BJ (cell line): ENCODE results near the gene ECEL1. TPM values are rescaled to one million over a fixed set of nuclear protein-coding genes. Genes with fewer than 3 reads are reported as not detected.

ENCODE experiments used
- CTCF ChIA-PET: fragments of 350-600 bp; formaldehyde crosslinking; extraction: SDS; loops from one replicate; lab custom pipeline; 2021; ENCODE audit warnings: antibody characterized with exemption, inconsistent platforms; lab: Yijun Ruan, JAX
- POLR2A ChIA-PET: fragments of 300-600 bp; sonication (Branson Sonifier 250); formaldehyde crosslinking; extraction: SDS; loops from one replicate; lab custom pipeline; 2021; ENCODE audit warnings: antibody characterized with exemption; lab: Charles Lee
- DNase-seq: peaks from one replicate; pipeline ENCODE4 v3.0.0-alpha.2; 2011; ENCODE audit warnings: low read depth
- H3K27me3 ChIP-seq: 2 replicates; pipeline ENCODE4 v1.6.0; 2011; ENCODE audit warnings: low read length; ENCODE audit not compliant: control insufficient read depth, insufficient read depth
- H3K36me3 ChIP-seq: 2 replicates; pipeline ENCODE4 v1.5.1; 2011; ENCODE audit warnings: low read length; ENCODE audit not compliant: control insufficient read depth, insufficient read depth
- H3K4me3 ChIP-seq: 2 replicates; pipeline ENCODE4 v1.5.1; 2011; ENCODE audit warnings: low read depth, mild to moderate bottlenecking, control low read depth, low read length
- polyA plus RNA-seq: library from polyadenylated mRNA; depleted of rRNA; stranded (reverse); fragments of >200 nt; gene quantifications from 2 replicates; pipeline ENCODE4 v1.2.3, GENCODE V29; 2011
- TF ChIP-seq, protein P1 (sequence below): IDR thresholded peaks from 2 replicates; pipeline ENCODE4 v1.5.1; 2011; ENCODE audit warnings: low read depth, mild to moderate bottlenecking, control low read depth, inconsistent platforms, low read length, moderate library complexity; ENCODE audit not compliant: insufficient read depth

Gene ECEL1
- polyA plus RNA-seq, 1 experiment: not detected

- peaks cover 14% of the 10 kb centered on the region for H3K27me3 ChIP-seq
- no peak overlapping the region for H3K4me3 ChIP-seq
- no peaks in the 10 kb centered on the region for H3K36me3 ChIP-seq
- ChIA-PET CTCF (no interaction called here), POLR2A (no interaction called here)
- no peak for DNase-seq
- TF ChIP-seq, protein P1, sequence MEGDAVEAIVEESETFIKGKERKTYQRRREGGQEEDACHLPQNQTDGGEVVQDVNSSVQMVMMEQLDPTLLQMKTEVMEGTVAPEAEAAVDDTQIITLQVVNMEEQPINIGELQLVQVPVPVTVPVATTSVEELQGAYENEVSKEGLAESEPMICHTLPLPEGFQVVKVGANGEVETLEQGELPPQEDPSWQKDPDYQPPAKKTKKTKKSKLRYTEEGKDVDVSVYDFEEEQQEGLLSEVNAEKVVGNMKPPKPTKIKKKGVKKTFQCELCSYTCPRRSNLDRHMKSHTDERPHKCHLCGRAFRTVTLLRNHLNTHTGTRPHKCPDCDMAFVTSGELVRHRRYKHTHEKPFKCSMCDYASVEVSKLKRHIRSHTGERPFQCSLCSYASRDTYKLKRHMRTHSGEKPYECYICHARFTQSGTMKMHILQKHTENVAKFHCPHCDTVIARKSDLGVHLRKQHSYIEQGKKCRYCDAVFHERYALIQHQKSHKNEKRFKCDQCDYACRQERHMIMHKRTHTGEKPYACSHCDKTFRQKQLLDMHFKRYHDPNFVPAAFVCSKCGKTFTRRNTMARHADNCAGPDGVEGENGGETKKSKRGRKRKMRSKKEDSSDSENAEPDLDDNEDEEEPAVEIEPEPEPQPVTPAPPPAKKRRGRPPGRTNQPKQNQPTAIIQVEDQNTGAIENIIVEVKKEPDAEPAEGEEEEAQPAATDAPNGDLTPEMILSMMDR: no peak
Measured at GRCh38 chr2:232498452-232498851, 10.8 kb upstream of the ECEL1 start.

- no peak overlapping the region for H3K4me3 ChIP-seq
- no peaks in the 10 kb centered on the region for H3K36me3 ChIP-seq
- CTCF ChIA-PET: no interaction called here
- TF ChIP-seq, protein P1: no peak
- POLR2A ChIA-PET: no interaction called here
- peaks cover 11% of the 10 kb centered on the region for H3K27me3 ChIP-seq
- DNase-seq: no peak
Measured at GRCh38 chr2:232497348-232497747, 9.7 kb upstream of the ECEL1 start.

DNA sequence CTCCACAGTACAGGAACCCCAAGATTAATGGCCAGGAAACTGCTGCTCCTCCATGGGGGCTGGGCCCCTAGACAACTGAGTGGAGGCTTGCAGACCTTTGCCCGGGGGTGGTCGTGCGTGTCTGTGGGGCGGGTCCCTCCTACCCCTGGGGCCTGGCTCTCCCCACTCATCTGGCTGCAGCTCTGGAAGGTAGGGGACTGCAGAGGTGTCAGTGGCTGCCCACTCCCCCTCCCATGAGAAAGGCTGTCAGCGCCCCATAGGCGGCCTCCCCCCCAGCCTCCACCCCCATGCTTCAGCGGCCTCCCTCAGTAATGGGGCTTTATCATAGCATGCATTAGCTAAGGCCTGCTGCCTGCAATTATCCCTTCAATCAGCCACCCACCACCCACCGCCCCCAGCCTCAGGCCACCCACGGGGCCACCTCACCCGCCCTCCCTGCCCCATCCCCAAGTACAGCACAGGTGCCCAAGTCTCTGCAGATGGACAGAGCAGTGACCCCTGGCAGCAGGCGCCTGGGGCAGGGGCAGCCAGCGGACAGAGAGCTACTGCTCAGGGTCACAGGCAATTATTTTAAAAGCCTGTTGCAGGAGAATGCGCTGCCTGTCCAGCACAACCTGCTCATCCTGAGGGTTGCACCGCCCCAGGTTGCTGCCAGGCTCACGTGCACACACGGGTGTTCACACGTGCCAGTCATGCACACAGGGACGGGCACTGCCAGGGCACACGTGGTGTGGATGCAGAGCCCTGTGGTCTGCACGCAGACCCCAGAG lies 9.1 kb upstream of the ECEL1 start:
- POLR2A ChIA-PET: no interaction called here
- DNase-seq: no peak
- TF ChIP-seq, protein P1: no peak
- peaks cover 7% of the 10 kb centered on the region for H3K27me3 ChIP-seq
- H3K36me3 ChIP-seq: no peaks in the 10 kb centered on the region
- no peak overlapping the region for H3K4me3 ChIP-seq
- CTCF ChIA-PET: no interaction called here

DNA sequence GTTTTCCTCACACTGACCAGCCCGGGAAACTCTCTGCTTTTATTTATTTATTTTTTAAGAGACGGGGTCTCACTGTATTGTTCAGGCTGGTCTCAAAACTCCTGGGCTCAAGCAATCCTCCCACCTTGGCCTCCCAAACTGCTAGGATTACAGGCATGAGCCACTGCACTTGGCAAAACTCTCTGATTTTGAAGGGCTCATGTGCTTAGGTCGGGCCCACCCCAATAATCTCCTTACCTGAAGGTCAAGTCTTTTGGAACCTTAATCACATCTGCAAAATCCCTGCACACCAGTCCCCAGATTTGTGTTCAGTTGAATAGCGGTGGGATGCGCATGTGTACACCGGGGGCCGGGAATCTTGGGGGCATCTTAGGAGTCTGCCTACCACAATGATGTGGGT lies 7.7 kb upstream of the ECEL1 start:
- DNase-seq: no peak
- no peak overlapping the region for H3K4me3 ChIP-seq
- no peaks in the 10 kb centered on the region for H3K36me3 ChIP-seq
- CTCF ChIA-PET: no interaction called here
- POLR2A ChIA-PET: no interaction called here
- peaks cover 7% of the 10 kb centered on the region for H3K27me3 ChIP-seq
- TF ChIP-seq, protein P1: no peak

GRCh38 chr2:232494542-232494941 lies 6.9 kb upstream of the ECEL1 start:
- no peak for DNase-seq
- Histone ChIP-seq H3K27me3 (peaks cover 7% of the 10 kb centered on the region), H3K4me3 (no peak overlapping the region), H3K36me3 (no peaks in the 10 kb centered on the region)
- ChIA-PET CTCF (no interaction called here), POLR2A (no interaction called here)
- TF ChIP-seq, protein P1: no peak
